Lung microvascular endothelial cell (primary cell): ENCODE measurements around the gene CORO7. TPM values are rescaled to one million over a fixed set of nuclear protein-coding genes. Genes with fewer than 3 reads are reported as not detected.
"Not testable (repeated sequence)": the region's sequence is repeated elsewhere in the genome, so short reads cannot be mapped to it uniquely, and the experiment has no call there.

Source experiments
- DNase-seq, 2 donors: peaks; one replicate each; pipeline versions ENCODE4 v3.0.0 to v3.0.0-alpha.2; 2010; ENCODE audit warnings: low read depth in 2 of 2
- total RNA-seq: library from RNA; depleted of rRNA; stranded (reverse); fragments of >200 nt; gene quantifications from 2 replicates; pipeline ENCODE4 v1.2.1, GENCODE V29; 2014

CORO7 gene
- total RNA-seq, 1 donor from 2014 or later, result 34.9 TPM

GRCh38 chr16:4356820-4357219 lies 59.6 kb downstream of the CORO7 start:
- no peak for DNase-seq

- DNase-seq, result no peak
Measured at GRCh38 chr16:4354512-4355409, 61.6 kb downstream of the CORO7 start.

- no peak for DNase-seq
Measured at GRCh38 chr16:4353675-4354074, 62.7 kb downstream of the CORO7 start.

DNA sequence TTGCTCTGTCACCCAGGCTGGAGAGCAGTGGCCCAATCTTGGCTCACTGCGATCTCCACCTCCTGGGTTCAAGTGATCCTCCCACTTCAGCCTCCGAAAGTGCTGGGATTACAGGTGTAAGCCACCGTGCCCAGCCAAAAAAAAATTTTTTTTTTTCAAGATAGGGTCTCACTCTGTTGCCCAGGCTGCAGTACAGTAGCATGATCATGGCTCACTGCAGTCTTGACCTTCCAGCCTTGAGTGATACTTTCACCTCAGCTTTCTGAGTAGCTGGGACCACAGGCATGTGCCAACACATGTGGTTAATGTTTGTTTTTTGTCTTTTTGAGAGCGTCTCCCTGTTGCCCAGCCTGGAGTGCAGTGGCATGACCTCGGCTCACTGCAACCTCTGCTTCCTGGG lies 63.6 kb downstream of the CORO7 start:
- no peak for DNase-seq

DNA sequence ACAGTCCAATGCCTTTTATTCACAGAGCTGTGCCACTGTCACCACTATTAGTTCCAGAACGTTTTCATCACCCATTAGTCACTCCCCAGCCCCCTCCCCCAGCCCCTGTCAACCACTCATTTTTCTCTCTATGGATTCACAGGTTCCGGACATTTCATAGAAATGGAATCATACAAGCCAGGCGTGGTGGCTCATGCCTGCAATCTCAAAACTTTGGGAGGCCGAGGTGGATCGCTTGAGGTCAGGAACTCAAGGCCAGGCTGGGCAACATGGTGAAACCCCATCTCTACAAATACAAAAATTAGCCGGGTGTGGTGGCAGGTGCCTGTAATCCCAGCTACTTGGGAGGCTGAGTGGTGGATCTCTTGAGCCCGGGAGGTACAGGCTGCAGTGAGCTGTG lies 64.5 kb downstream of the CORO7 start:
- peak; percentile 31 to 32 for DNase-seq

GRCh38 chr16:4350787-4351659 lies 65.4 kb downstream of the CORO7 start, which contains the start of gene PAM16:
Gene PAM16, minus strand, starts transcription at chr16:4351321. Its CDS starts 87 bp downstream, at chr16:4351234.
- peak; percentile 93 to 94 for DNase-seq

GRCh38 chr16:4350365-4350786 lies 66.0 kb downstream of the CORO7 start:
- no peak for DNase-seq

GRCh38 chr16:4349332-4349731 lies 67.1 kb downstream of the CORO7 start:
- DNase-seq, result no peak

GRCh38 chr16:4347765-4348509 lies 68.5 kb downstream of the CORO7 start:
- DNase-seq, result no peak

- DNase-seq, result no peak
Measured at GRCh38 chr16:4347010-4347409, 69.4 kb downstream of the CORO7 start.

DNA sequence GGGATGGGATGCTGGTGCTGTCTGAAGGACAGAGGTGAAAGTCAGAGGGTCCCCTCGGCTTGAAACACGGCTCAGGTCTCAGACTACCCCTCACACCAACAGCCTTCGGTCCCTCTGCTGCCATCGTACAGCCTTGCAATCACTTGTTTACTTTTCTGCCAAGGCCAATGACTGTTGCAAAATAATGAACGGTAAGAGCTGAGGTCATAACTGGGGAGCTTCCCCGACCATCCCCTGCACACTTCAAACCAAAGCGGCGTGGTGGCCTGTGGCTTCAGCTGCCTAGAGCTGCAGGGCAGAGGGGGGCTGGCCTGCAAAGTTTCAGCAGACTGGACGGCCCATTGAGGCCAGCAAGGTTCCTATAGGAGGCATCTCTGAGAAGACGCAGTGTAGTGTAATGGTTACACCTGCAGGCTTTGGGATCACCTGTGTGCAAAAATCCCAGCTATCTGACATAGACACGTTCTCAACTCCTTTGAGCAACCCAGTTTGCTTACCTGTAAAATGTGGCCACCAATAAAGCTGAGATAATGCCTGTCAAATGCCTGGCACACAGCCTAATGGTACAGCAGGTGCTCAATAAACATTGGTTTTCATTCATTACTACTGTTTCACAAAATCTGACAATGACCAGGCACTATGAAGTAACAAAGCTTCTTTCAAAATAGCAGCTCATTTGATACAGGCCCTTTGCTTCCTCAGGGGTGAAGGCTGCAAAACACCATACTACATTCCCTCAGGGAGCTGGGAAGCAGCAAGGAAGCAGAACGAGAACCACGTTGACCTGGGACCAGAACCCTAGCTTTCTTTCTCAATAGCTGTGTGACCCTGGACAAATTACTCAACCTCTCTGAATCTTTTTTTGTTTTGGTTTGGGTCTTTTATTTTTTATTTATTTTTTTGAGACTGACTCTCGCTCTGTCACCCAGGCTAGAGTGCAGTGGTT lies 70.3 kb downstream of the CORO7 start:
- no peak for DNase-seq

DNA sequence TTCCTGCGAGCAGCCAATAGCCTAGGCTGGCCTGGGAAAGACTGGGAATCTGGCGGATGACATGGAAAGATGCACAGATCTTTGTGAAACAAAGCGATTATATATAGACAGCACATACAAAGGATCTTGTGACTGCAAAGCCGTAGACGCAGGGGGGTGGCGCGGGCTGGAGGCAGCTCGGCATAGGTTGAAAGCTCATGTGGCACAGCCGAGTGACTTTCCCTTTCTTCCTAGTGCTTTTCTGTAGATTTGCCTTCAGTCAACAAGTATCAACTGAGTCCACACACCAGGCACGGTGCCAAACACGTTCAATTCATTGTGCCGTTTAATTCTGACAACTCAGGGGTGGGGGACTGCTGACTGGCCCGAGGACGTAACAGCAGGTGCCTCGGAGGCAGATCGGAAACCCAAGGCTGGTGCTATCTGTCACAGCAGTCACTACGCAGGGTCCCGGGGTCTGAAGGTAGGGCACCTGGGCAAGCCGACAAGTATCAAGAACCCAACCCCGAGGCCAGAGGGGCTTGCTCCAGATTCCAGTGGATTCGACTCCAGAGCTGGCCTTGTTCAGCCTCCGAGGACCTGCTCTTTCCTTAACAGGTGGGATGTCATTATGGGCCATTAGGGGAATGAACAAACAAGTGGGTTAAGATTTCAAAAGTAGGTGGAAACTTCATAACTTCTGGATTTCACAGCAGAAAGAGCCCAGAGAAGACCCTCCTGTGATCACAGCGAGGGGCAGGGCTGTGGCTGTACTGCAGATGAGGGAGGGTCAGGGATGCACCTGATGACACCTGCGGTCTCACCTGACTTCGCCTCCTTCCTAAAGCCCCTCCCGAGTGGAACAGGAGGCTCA lies 71.2 kb downstream of the CORO7 start:
- peak in 1 of 2 donors; percentile 47 for DNase-seq

DNA sequence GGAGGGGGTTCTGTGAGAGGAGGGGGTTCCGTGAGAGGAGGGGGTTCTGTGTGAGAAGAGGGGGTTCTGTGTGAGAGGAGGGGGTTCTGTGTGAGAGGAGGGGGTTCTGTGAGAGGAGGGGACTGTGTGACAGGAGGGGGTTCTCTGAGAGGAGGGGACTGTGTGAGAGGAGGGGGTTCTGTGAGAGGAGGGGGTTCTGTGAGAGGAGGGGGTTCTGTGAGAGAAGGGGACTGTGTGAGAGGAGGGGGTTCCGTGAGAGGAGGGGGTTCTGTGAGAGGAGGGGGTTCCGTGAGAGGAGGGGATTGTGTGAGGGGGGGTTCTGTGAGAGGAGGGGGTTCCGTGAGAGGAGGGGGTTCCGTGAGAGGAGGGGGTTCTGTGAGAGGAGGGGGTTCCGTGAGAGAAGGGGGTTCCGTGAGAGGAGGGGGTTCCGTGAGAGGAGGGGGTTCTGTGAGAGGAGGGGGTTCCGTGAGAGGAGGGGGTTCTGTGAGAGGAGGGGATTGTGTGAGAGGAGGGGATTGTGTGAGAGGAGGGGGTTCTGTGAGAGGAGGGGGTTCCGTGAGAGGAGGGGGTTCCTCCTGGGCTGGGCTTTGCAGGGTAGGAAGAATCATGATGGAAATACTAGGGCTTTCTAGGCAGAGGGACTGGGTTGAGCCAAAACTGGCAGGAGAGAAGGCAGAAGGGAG lies 72.0 kb downstream of the CORO7 start:
- DNase-seq, result not testable (repeated sequence)

DNA sequence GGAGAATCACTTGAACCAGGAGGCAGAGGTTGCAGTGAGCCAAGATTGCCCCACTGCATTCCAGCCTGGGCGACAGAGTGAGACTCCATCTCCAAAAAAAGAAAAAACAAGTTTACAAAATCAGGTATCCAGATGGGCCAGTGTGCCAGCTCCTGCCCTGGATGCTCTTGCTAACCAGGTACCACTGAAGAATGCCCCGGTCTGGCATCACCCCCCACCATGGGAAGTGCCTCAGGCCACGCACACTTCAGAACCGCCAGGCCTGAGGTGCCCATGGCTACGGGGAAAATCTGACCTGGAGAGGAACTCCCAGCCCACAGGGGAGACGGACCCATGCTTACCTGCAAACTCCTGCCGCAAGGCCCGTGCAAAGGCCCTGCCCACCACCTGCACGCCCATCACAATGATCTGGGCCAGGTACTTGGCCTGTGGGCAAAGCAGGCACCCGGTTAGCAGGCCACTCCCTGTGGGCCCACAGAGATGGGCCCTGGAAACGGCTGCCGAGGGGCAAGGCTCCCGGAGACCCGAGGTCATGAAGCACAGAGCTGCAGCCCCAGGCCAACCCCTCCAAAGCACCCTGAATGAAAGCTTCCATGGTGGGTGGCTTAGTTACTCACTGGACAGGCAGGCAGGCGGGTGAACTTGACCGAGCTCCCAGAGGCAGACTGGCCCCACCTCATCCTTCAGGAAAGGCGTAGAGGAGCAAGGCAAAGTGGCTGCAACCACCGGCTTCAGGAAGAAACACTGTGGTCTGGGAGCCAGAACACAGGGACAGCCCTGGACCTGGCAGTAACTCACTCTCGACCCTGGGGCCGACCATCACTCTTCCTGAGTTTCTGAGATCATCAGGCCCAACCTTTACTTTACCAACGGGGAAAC lies 73.3 kb downstream of the CORO7 start:
- peak in 1 of 2 donors; percentile 47 for DNase-seq

- no peak for DNase-seq
Measured at GRCh38 chr16:4341250-4341649, 75.1 kb downstream of the CORO7 start.

GRCh38 chr16:4340443-4340842 lies 76.0 kb downstream of the CORO7 start:
- no peak for DNase-seq

GRCh38 chr16:4339909-4340308 lies 76.5 kb downstream of the CORO7 start:
- peak; percentile 66 to 72 for DNase-seq

GRCh38 chr16:4339455-4339854 lies 76.9 kb downstream of the CORO7 start:
- no peak for DNase-seq
